ENCODE measurements around the gene CCDC18. TPM values are rescaled to one million over a fixed set of nuclear protein-coding genes. Genes with fewer than 3 reads are reported as not detected.

Gene CCDC18
- polyA plus RNA-seq, 1 donor from 2014 or later: 5.7 TPM

GRCh38 chr1:93296555-93297154 is 116.1 kb downstream of the CCDC18 start:
- no peak overlapping the region for H2AFZ ChIP-seq (ENCODE audit: low read depth, low read length)
- no peak for TF ChIP-seq MXI1 (conservative IDR thresholded peaks at IDR 0.05; ENCODE audit: poor library complexity, severe bottlenecking)

GRCh38 chr1:93301131-93301530 is 120.6 kb downstream of the CCDC18 start:
- H2AFZ ChIP-seq (ENCODE audit: low read depth, low read length): no peak overlapping the region
- TF ChIP-seq MXI1 (conservative IDR thresholded peaks at IDR 0.05; ENCODE audit: poor library complexity, severe bottlenecking) (no peak), RAD21 (conservative IDR thresholded peaks at IDR 0.05) (no peak), TAF1 (IDR thresholded peaks at IDR 0.05; ENCODE audit: low read depth) (no peak), POLR2AphosphoS5 (IDR thresholded peaks at IDR 0.05) (no peak), EZH2 (IDR thresholded peaks at IDR 0.05; ENCODE audit: borderline replicate concordance, insufficient read depth, low read length, poor library complexity, severe bottlenecking) (no peak)

More at GRCh38 chr1:93296555-93297154, 116.1 kb downstream of the CCDC18 start:
- no peak overlapping the region for H3K4me2 ChIP-seq (ENCODE audit: low read length)
- no peaks in the 10 kb centered on the region for H3F3A ChIP-seq (ENCODE audit: insufficient read depth, low read length, poor library complexity, severe bottlenecking)
- H3K27me3 ChIP-seq (ENCODE audit: insufficient read depth, low read depth, low read length): no peaks in the 10 kb centered on the region
- H3K36me3 ChIP-seq (ENCODE audit: insufficient read depth, low read length): no peaks in the 10 kb centered on the region
- H3K79me2 ChIP-seq (replicated peaks; ENCODE audit: insufficient read depth, low read length): no peaks in the 10 kb centered on the region
- H3K9me2 ChIP-seq (ENCODE audit: insufficient read depth, low read length): no peaks in the 10 kb centered on the region
- H3K27ac ChIP-seq (ENCODE audit: low read length): no peak overlapping the region
- H4K20me1 ChIP-seq (ENCODE audit: insufficient read depth): no peaks in the 10 kb centered on the region
- no peak overlapping the region for H3K4me3 ChIP-seq (ENCODE audit: low read length)
- H3K9me3 ChIP-seq (ENCODE audit: low read length): no peaks in the 10 kb centered on the region
- H3K9ac ChIP-seq (ENCODE audit: low read length): no peak overlapping the region

GRCh38 chr1:93302078-93302477 is 121.6 kb downstream of the CCDC18 start:
- Histone ChIP-seq H3K9me3 (ENCODE audit: low read length) (no peaks in the 10 kb centered on the region), H2AFZ (ENCODE audit: low read depth, low read length) (no peak overlapping the region), H3K9ac (ENCODE audit: low read length) (no peak overlapping the region), H3K27me3 (ENCODE audit: insufficient read depth, low read depth, low read length) (no peaks in the 10 kb centered on the region), H3F3A (ENCODE audit: insufficient read depth, low read length, poor library complexity, severe bottlenecking) (no peaks in the 10 kb centered on the region), H3K4me2 (ENCODE audit: low read length) (no peak overlapping the region), H3K36me3 (ENCODE audit: insufficient read depth, low read length) (no peaks in the 10 kb centered on the region), H4K20me1 (ENCODE audit: insufficient read depth) (no peaks in the 10 kb centered on the region), H3K79me2 (replicated peaks; ENCODE audit: insufficient read depth, low read length) (no peaks in the 10 kb centered on the region), H3K9me2 (ENCODE audit: insufficient read depth, low read length) (no peaks in the 10 kb centered on the region), H3K27ac (ENCODE audit: low read length) (no peak overlapping the region), H3K4me3 (ENCODE audit: low read length) (no peak overlapping the region)
- TF ChIP-seq EP300 (conservative IDR thresholded peaks at IDR 0.05; ENCODE audit: poor library complexity, severe bottlenecking) (no peak), TAF1 (IDR thresholded peaks at IDR 0.05; ENCODE audit: low read depth) (no peak), EZH2 (IDR thresholded peaks at IDR 0.05; ENCODE audit: borderline replicate concordance, insufficient read depth, low read length, poor library complexity, severe bottlenecking) (no peak), CTCF (IDR thresholded peaks at IDR 0.05; ENCODE audit: poor library complexity, severe bottlenecking) (no peak), POLR2AphosphoS5 (IDR thresholded peaks at IDR 0.05) (no peak), REST (IDR thresholded peaks at IDR 0.05; ENCODE audit: borderline replicate concordance) (no peak), SMC3 (conservative IDR thresholded peaks at IDR 0.05; ENCODE audit: poor library complexity) (no peak), RAD21 (conservative IDR thresholded peaks at IDR 0.05) (no peak), MXI1 (conservative IDR thresholded peaks at IDR 0.05; ENCODE audit: poor library complexity, severe bottlenecking) (no peak)

More at GRCh38 chr1:93301131-93301530, 120.6 kb downstream of the CCDC18 start:
- Histone ChIP-seq H3K27ac (ENCODE audit: low read length) (no peak overlapping the region), H3K9ac (ENCODE audit: low read length) (no peak overlapping the region), H3K9me3 (ENCODE audit: low read length) (no peaks in the 10 kb centered on the region), H3K4me3 (ENCODE audit: low read length) (no peak overlapping the region), H4K20me1 (ENCODE audit: insufficient read depth) (no peaks in the 10 kb centered on the region), H3K79me2 (replicated peaks; ENCODE audit: insufficient read depth, low read length) (no peaks in the 10 kb centered on the region), H3K4me2 (ENCODE audit: low read length) (no peak overlapping the region), H3K9me2 (ENCODE audit: insufficient read depth, low read length) (no peaks in the 10 kb centered on the region), H3F3A (ENCODE audit: insufficient read depth, low read length, poor library complexity, severe bottlenecking) (no peaks in the 10 kb centered on the region), H3K36me3 (ENCODE audit: insufficient read depth, low read length) (no peaks in the 10 kb centered on the region), H3K27me3 (ENCODE audit: insufficient read depth, low read depth, low read length) (no peaks in the 10 kb centered on the region)
